Activated naive CD4-positive, alpha-beta T cell treated with anti-CD3 and anti-CD28 coated beads, Interleukin-2, amount 10 ng/mL, durations not matched to agents 7 days and 5 days (primary cell): ENCODE results near the gene KIF25.
A peak's percentile ranks its signal among the peaks of the same experiment; 100 is the strongest.

Experiments used
- CTCF ChIA-PET: fragments of 350-600 bp; sonication (Branson Sonifier 250); formaldehyde crosslinking; loops from one replicate; lab custom pipeline; 2021; ENCODE audit warnings: antibody characterized with exemption; lab: Charles Lee
- DNase-seq: peaks from one replicate; pipeline ENCODE4 v3.0.0-alpha.2; 2020
- H3K27ac Mint-ChIP-seq: one replicate; pipeline ENCODE4 v1.8.0; 2021; ENCODE audit warnings: mild to moderate bottlenecking, moderate library complexity, mixed read lengths
- H3K27me3 Mint-ChIP-seq: one replicate; pipeline ENCODE4 v1.8.0; 2021; ENCODE audit warnings: mild to moderate bottlenecking, mixed read lengths
- H3K36me3 Mint-ChIP-seq: one replicate; pipeline ENCODE4 v1.8.0; 2021; ENCODE audit warnings: mixed read lengths
- H3K4me1 Mint-ChIP-seq: one replicate; pipeline ENCODE4 v1.8.0; 2021; ENCODE audit warnings: mixed read lengths
- H3K4me3 Mint-ChIP-seq: one replicate; pipeline ENCODE4 v1.8.0; 2021; ENCODE audit warnings: mild to moderate bottlenecking, moderate library complexity, mixed read lengths
- H3K9me3 Mint-ChIP-seq: one replicate; pipeline ENCODE4 v1.8.0; 2021; ENCODE audit warnings: mixed read lengths

Gene KIF25

GRCh38 chr6:168026925-168027324 lies 29.5 kb downstream of the KIF25 start:
- no peaks in the 10 kb centered on the region for H3K4me1 Mint-ChIP-seq
- CTCF ChIA-PET: no interaction called here
- no peaks in the 10 kb centered on the region for H3K27me3 Mint-ChIP-seq
- no peak overlapping the region for H3K4me3 Mint-ChIP-seq
- no peaks in the 10 kb centered on the region for H3K36me3 Mint-ChIP-seq
- H3K9me3 Mint-ChIP-seq: no peaks in the 10 kb centered on the region
- no peak overlapping the region for H3K27ac Mint-ChIP-seq
- DNase-seq: no peak

- H3K27ac Mint-ChIP-seq: no peak overlapping the region
- no peak for DNase-seq
- H3K4me3 Mint-ChIP-seq: no peak overlapping the region
- no peaks in the 10 kb centered on the region for H3K27me3 Mint-ChIP-seq
- H3K9me3 Mint-ChIP-seq: no peaks in the 10 kb centered on the region
- no peaks in the 10 kb centered on the region for H3K36me3 Mint-ChIP-seq
- H3K4me1 Mint-ChIP-seq: no peaks in the 10 kb centered on the region
- CTCF ChIA-PET: no interaction called here
Observed at GRCh38 chr6:168027521-168027920, 30.1 kb downstream of the KIF25 start.

- no peaks in the 10 kb centered on the region for H3K4me1 Mint-ChIP-seq
- CTCF ChIA-PET: no interaction called here
Observed at GRCh38 chr6:168028181-168028580, 30.7 kb downstream of the KIF25 start.

GRCh38 chr6:168029459-168030217 lies 32.2 kb downstream of the KIF25 start:
- no peaks in the 10 kb centered on the region for H3K4me1 Mint-ChIP-seq
- no peak for DNase-seq
- no peaks in the 10 kb centered on the region for H3K36me3 Mint-ChIP-seq
- no peak overlapping the region for H3K4me3 Mint-ChIP-seq
- CTCF ChIA-PET: no interaction called here
- peaks cover 3% of the 10 kb centered on the region for H3K9me3 Mint-ChIP-seq
- H3K27me3 Mint-ChIP-seq: peaks cover 13% of the 10 kb centered on the region
- H3K27ac Mint-ChIP-seq: no peak overlapping the region

More at GRCh38 chr6:168028181-168028580, 30.7 kb downstream of the KIF25 start:
- no peak for DNase-seq
- H3K27me3 Mint-ChIP-seq: peaks cover 2% of the 10 kb centered on the region
- H3K27ac Mint-ChIP-seq: no peak overlapping the region
- H3K4me3 Mint-ChIP-seq: no peak overlapping the region
- H3K36me3 Mint-ChIP-seq: no peaks in the 10 kb centered on the region
- H3K9me3 Mint-ChIP-seq: no peaks in the 10 kb centered on the region

- CTCF ChIA-PET: no interaction called here
- H3K36me3 Mint-ChIP-seq: no peaks in the 10 kb centered on the region
- no peaks in the 10 kb centered on the region for H3K4me1 Mint-ChIP-seq
- H3K27me3 Mint-ChIP-seq: peaks cover 20% of the 10 kb centered on the region
- DNase-seq: no peak
- no peak overlapping the region for H3K4me3 Mint-ChIP-seq
- H3K9me3 Mint-ChIP-seq: peaks cover 3% of the 10 kb centered on the region
- H3K27ac Mint-ChIP-seq: no peak overlapping the region
Observed at GRCh38 chr6:168030218-168030746, 32.8 kb downstream of the KIF25 start.

GRCh38 chr6:168030908-168031307 lies 33.4 kb downstream of the KIF25 start:
- Mint-ChIP-seq H3K27ac (no peak overlapping the region), H3K4me1 (no peaks in the 10 kb centered on the region), H3K4me3 (no peak overlapping the region), H3K9me3 (peaks cover 3% of the 10 kb centered on the region), H3K36me3 (no peaks in the 10 kb centered on the region), H3K27me3 (peaks cover 25% of the 10 kb centered on the region)
- CTCF ChIA-PET: no interaction called here
- DNase-seq: no peak

- no peak for DNase-seq
- Mint-ChIP-seq H3K36me3 (no peaks in the 10 kb centered on the region), H3K27me3 (peaks cover 25% of the 10 kb centered on the region), H3K27ac (no peak overlapping the region), H3K4me3 (no peak overlapping the region), H3K9me3 (peaks cover 3% of the 10 kb centered on the region), H3K4me1 (no peaks in the 10 kb centered on the region)
- CTCF ChIA-PET: no interaction called here
Observed at GRCh38 chr6:168031411-168031971, 34.0 kb downstream of the KIF25 start.

- Mint-ChIP-seq H3K9me3 (peaks cover 3% of the 10 kb centered on the region), H3K4me3 (no peak overlapping the region), H3K36me3 (no peaks in the 10 kb centered on the region), H3K27me3 (peaks cover 25% of the 10 kb centered on the region), H3K27ac (no peak overlapping the region), H3K4me1 (no peaks in the 10 kb centered on the region)
- no peak for DNase-seq
- CTCF ChIA-PET: no interaction called here
Observed at GRCh38 chr6:168032005-168032760, 34.7 kb downstream of the KIF25 start.

- Mint-ChIP-seq H3K9me3 (peaks cover 11% of the 10 kb centered on the region), H3K27ac (no peak overlapping the region), H3K36me3 (no peaks in the 10 kb centered on the region), H3K4me3 (no peak overlapping the region), H3K27me3 (peaks cover 25% of the 10 kb centered on the region), H3K4me1 (no peaks in the 10 kb centered on the region)
- CTCF ChIA-PET: no interaction called here
- no peak for DNase-seq
Observed at GRCh38 chr6:168033791-168034190, 36.3 kb downstream of the KIF25 start.

GRCh38 chr6:168034537-168034936 lies 37.1 kb downstream of the KIF25 start:
- CTCF ChIA-PET: no interaction called here
- no peaks in the 10 kb centered on the region for H3K4me1 Mint-ChIP-seq
- no peak for DNase-seq
- peaks cover 14% of the 10 kb centered on the region for H3K9me3 Mint-ChIP-seq
- no peak overlapping the region for H3K27ac Mint-ChIP-seq
- no peak overlapping the region for H3K4me3 Mint-ChIP-seq
- peaks cover 25% of the 10 kb centered on the region for H3K27me3 Mint-ChIP-seq
- H3K36me3 Mint-ChIP-seq: no peaks in the 10 kb centered on the region

GRCh38 chr6:168035098-168035660 lies 37.7 kb downstream of the KIF25 start:
- peak overlapping the region; percentile 53 for H3K4me3 Mint-ChIP-seq
- H3K36me3 Mint-ChIP-seq: no peaks in the 10 kb centered on the region
- no peaks in the 10 kb centered on the region for H3K4me1 Mint-ChIP-seq
- H3K27me3 Mint-ChIP-seq: peaks cover 25% of the 10 kb centered on the region
- no peak overlapping the region for H3K27ac Mint-ChIP-seq
- no peak for DNase-seq
- H3K9me3 Mint-ChIP-seq: peaks cover 21% of the 10 kb centered on the region
- CTCF ChIA-PET: no interaction called here

GRCh38 chr6:168035661-168036545 lies 38.4 kb downstream of the KIF25 start:
- Mint-ChIP-seq H3K4me1 (no peaks in the 10 kb centered on the region), H3K27ac (no peak overlapping the region), H3K27me3 (peaks cover 25% of the 10 kb centered on the region), H3K4me3 (peak overlapping the region; percentile 53), H3K9me3 (peaks cover 25% of the 10 kb centered on the region), H3K36me3 (no peaks in the 10 kb centered on the region)
- CTCF ChIA-PET: no interaction called here
- DNase-seq: no peak

- Mint-ChIP-seq H3K4me1 (no peaks in the 10 kb centered on the region), H3K9me3 (peaks cover 29% of the 10 kb centered on the region), H3K36me3 (no peaks in the 10 kb centered on the region), H3K27ac (no peak overlapping the region), H3K4me3 (no peak overlapping the region), H3K27me3 (peaks cover 25% of the 10 kb centered on the region)
- DNase-seq: no peak
- CTCF ChIA-PET: no interaction called here
Observed at GRCh38 chr6:168037242-168037641, 39.8 kb downstream of the KIF25 start.
